Measurements from ENCODE around the gene ZBTB45. TPM values are rescaled to one million over a fixed set of nuclear protein-coding genes. Genes with fewer than 3 reads are reported as not detected.

The ZBTB45 gene
- polyA plus RNA-seq, 1 donor from 2014 or later, result 6.8 TPM

- no peak overlapping the region for H2AFZ ChIP-seq (ENCODE audit: low read depth, low read length)
- peak overlapping the region; percentile 89 for H3K27ac ChIP-seq (ENCODE audit: low read length)
- peaks cover 5% of the 10 kb centered on the region for H3K36me3 ChIP-seq (ENCODE audit: insufficient read depth, low read length)
- H4K20me1 ChIP-seq (ENCODE audit: insufficient read depth), result no peaks in the 10 kb centered on the region
- no peaks in the 10 kb centered on the region for H3K9me2 ChIP-seq (ENCODE audit: insufficient read depth, low read length)
- H3K4me2 ChIP-seq (ENCODE audit: low read length), result peak overlapping the region; percentile 62
- H3K27me3 ChIP-seq (ENCODE audit: insufficient read depth, low read depth, low read length), result no peaks in the 10 kb centered on the region
- no peaks in the 10 kb centered on the region for H3F3A ChIP-seq (ENCODE audit: insufficient read depth, low read length, poor library complexity, severe bottlenecking)
- no peak for TF ChIP-seq CTCF (IDR thresholded peaks at IDR 0.05; ENCODE audit: poor library complexity, severe bottlenecking)
- H3K4me3 ChIP-seq (ENCODE audit: low read length), result peak overlapping the region; percentile 94
- H3K9me3 ChIP-seq (ENCODE audit: low read length), result no peaks in the 10 kb centered on the region
- no peaks in the 10 kb centered on the region for H3K79me2 ChIP-seq (replicated peaks; ENCODE audit: insufficient read depth, low read length)
- peak overlapping the region; percentile 90 for H3K9ac ChIP-seq (ENCODE audit: low read length)
Measured at GRCh38 chr19:58474997-58475713, 44.5 kb downstream of the ZBTB45 start.

- H3K9me3 ChIP-seq (ENCODE audit: low read length), result no peaks in the 10 kb centered on the region
- H2AFZ ChIP-seq (ENCODE audit: low read depth, low read length), result no peak overlapping the region
- peaks cover 5% of the 10 kb centered on the region for H3K36me3 ChIP-seq (ENCODE audit: insufficient read depth, low read length)
- no peak for TF ChIP-seq RAD21 (conservative IDR thresholded peaks at IDR 0.05)
- TF ChIP-seq POLR2AphosphoS5 (IDR thresholded peaks at IDR 0.05), result no peak
- no peak for TF ChIP-seq CTCF (IDR thresholded peaks at IDR 0.05; ENCODE audit: poor library complexity, severe bottlenecking)
- TF ChIP-seq MXI1 (conservative IDR thresholded peaks at IDR 0.05; ENCODE audit: poor library complexity, severe bottlenecking), result no peak
- TF ChIP-seq TAF1 (IDR thresholded peaks at IDR 0.05; ENCODE audit: low read depth), result no peak
- no peak for TF ChIP-seq SMC3 (conservative IDR thresholded peaks at IDR 0.05; ENCODE audit: poor library complexity)
- TF ChIP-seq EZH2 (IDR thresholded peaks at IDR 0.05; ENCODE audit: borderline replicate concordance, insufficient read depth, low read length, poor library complexity, severe bottlenecking), result no peak
- TF ChIP-seq EP300 (conservative IDR thresholded peaks at IDR 0.05; ENCODE audit: poor library complexity, severe bottlenecking), result no peak
- TF ChIP-seq REST (IDR thresholded peaks at IDR 0.05; ENCODE audit: borderline replicate concordance), result no peak
- H3F3A ChIP-seq (ENCODE audit: insufficient read depth, low read length, poor library complexity, severe bottlenecking), result no peaks in the 10 kb centered on the region
- no peaks in the 10 kb centered on the region for H3K79me2 ChIP-seq (replicated peaks; ENCODE audit: insufficient read depth, low read length)
- no peaks in the 10 kb centered on the region for H3K27me3 ChIP-seq (ENCODE audit: insufficient read depth, low read depth, low read length)
- H3K9me2 ChIP-seq (ENCODE audit: insufficient read depth, low read length), result no peaks in the 10 kb centered on the region
- no peak overlapping the region for H3K9ac ChIP-seq (ENCODE audit: low read length)
- no peaks in the 10 kb centered on the region for H4K20me1 ChIP-seq (ENCODE audit: insufficient read depth)
- H3K4me2 ChIP-seq (ENCODE audit: low read length), result no peak overlapping the region
- H3K4me3 ChIP-seq (ENCODE audit: low read length), result no peak overlapping the region
- no peak overlapping the region for H3K27ac ChIP-seq (ENCODE audit: low read length)
Measured at GRCh38 chr19:58474291-58474996, 45.2 kb downstream of the ZBTB45 start.

Data from neural cell (in vitro differentiated cells).